Measurements from ENCODE around the gene FCN3. TPM values are rescaled to one million over a fixed set of nuclear protein-coding genes. Genes with fewer than 3 reads are reported as not detected.
A peak's percentile ranks its signal among the peaks of the same experiment; 100 is the strongest.

Gene FCN3
- total RNA-seq, 2 donors from 2014 or later: 14.2 to 24.5 TPM

GRCh38 chr1:27349784-27350662 lies 24.6 kb downstream of the FCN3 start:
- peak; percentile 75 for DNase-seq
- ATAC-seq: peak; percentile 80 to 83
- intact Hi-C loops (cut with DNase I): loop anchor here in 1 of 2 donors (5.0 kb wide), 1 partner anchor 48 kb away; no protein-coding TSS in a partner anchor

DNA sequence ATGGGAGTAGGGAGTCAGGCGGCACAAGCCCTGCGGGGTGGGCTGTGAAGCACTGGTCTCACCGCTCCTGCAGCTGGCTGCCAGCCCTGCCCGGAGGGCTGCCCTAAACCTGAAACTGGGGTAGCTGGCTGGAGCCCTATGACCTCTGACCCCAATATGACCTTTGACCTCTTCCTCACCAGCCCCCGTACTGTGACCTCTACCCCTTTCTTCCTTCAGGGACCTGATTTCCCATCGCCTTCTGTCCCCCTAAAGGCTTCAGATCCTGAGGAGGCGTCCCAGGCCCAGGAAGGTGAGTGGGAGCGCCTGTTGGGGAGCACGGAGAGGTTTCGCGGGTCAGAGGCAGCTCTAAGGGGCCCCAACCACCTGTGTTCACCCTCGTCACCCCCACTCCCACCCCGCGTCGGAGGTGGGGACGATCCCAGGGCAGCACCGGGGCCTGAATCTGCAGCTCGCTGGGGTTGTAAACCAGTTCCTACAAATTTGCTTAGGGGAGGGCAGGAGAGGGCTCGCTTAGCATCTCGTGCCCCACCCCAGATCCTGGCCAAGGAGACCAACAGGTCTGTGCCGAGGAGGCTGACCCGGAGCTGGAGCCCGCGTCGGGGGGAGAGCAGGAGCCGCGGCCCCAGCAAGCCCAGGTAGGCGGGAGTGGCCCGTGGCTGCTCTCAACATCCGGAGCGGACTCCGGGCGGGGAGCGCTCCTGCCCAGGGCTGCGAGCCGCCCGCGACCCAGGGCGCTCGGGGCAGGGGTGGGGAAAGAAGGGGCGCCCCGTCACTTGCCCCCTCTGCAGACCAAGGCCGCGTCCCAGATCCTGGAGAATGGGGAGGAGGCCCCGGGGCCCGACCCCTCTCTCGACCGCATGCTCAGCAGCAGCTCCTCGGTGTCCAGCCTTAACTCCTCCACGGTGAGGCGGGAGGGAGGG lies 25.5 kb downstream of the FCN3 start:
- ATAC-seq (peak; percentile 42 to 56), DNase-seq (no peak)
- intact Hi-C loops (cut with DNase I): loop anchor here in 1 of 2 donors (5.0 kb wide), 1 partner anchor 47 kb away; no protein-coding TSS in a partner anchor

- no peak for DNase-seq
- intact Hi-C loops (cut with DNase I): loop anchor here in 1 of 2 donors (5.0 kb wide), 1 partner anchor 45 kb away; no protein-coding TSS in a partner anchor
- no peak for ATAC-seq
Observed at GRCh38 chr1:27346991-27347624, 27.5 kb downstream of the FCN3 start.

DNA sequence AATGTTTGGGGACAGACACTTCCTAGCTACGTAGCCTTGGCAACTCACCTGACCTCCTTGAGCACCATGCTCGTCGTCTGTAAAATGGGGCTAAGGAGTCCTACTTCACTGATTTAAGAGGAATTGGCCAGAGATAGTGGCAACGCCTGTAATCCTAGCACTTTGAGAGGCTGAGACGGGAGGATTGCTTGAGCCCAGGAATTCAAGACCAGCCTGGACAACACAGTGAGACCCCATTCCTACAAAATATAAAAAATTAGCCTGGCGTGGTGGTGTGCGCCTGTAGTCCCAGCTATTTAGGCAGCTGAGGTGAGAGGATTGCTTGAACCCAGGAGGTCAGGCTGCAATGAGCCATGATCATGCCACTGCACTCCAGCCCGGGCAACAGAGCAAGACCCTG lies 28.3 kb downstream of the FCN3 start:
- DNase-seq: no peak
- intact Hi-C loops (cut with DNase I): loop anchor here in 1 of 2 donors (5.0 kb wide), 1 partner anchor 44 kb away; no protein-coding TSS in a partner anchor
- no peak for ATAC-seq

DNA sequence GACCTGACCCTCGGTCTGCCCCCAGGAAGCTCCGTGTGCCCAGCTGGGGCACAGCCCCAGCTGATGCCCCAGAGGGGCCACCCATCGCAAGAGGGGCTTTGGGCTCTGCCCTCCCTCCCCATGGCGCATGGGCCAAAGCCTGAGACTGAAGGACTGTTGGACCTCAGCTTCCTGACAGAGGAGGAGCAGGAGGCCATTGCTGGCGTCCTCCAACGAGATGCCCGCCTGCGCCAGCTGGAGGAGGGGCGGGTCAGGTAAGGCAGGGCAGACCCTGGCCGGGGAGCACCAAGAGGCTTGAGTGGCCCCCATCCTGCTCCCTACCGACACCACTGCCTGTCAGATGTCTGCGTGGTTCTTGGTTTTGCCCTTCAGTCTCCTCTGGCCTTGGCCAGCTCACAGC lies 29.4 kb downstream of the FCN3 start:
- intact Hi-C loops (cut with DNase I): loop anchor here in 1 of 2 donors (5.0 kb wide), 1 partner anchor 43 kb away; no protein-coding TSS in a partner anchor
- ATAC-seq (no peak), DNase-seq (no peak)

DNA sequence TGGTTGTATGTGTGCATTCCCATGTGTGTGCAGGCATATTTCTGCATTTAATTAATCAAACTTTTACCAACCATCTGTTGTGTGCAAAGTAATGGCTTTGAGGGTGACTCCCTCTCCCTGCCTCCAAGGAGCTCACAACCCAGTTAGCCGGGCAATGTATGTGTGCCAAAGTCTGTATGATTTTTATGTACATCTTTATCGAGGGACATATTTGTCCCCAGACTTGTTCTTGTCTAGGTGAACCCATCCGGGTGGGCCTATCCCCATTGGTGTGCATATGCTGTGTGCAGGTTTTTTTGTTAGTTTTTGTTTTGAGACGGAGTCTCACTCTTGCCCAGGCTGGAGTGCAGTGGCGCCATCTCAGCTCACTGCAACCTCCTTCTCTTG lies 31.0 kb downstream of the FCN3 start:
- ATAC-seq (no peak), DNase-seq (no peak)
- intact Hi-C loops (cut with DNase I): no loop called here

DNA sequence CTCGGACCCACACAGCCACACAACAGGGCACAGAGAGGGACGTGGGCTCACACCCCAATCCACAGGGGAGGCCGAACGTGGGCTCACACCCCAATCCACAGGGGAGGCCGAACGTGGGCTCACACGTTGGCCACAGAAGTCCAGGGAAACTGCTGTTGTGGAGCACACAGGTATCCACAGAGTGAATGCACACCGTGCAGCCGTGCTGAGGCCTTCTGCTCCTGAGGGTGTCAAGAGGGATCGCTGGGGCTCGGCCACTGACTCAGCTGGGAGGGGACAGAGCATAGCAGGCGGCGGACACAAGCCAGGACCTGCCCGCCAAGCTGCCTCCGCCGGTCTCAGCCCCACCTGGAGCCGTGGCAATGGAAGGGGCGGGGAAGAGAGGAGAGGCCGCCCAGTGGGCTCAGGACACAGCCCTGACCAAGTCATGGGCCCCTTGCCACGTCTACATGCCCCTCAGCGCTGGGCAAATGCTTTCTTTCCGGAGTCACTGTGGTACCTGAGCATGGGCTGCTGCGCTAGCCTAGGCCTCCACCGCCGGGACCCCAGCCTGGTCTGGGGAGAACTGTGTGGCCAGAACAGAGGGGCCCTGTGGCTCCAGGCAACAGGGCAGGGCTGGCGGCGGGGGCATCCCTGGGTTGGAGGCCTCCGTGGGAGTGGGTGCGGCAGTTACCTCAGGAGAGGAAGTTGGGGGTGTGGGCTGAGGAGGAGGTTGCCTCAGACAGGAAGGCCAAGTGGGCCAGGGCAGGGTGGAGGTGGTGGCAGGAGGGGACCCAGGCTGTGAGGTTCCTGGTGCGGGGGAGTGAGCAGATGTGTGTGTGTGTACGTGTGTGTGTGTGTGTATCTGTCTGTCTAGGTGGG lies 31.6 kb downstream of the FCN3 start:
- ATAC-seq (peak; percentile 27 to 59), DNase-seq (no peak)
- intact Hi-C loops (cut with DNase I): no loop called here

- peak in 1 of 2 donors; percentile 6 for ATAC-seq
- intact Hi-C loops (cut with DNase I): no loop called here
- no peak for DNase-seq
Observed at GRCh38 chr1:27342391-27342777, 32.2 kb downstream of the FCN3 start.

- ATAC-seq: peak; percentile 68 to 70
- intact Hi-C loops (cut with DNase I): no loop called here
- no peak for DNase-seq
Observed at GRCh38 chr1:27341525-27342252, 32.9 kb downstream of the FCN3 start, which contains the start of gene SYTL1. SYTL1 (plus strand) TSS chr1:27342022; CDS start chr1:27345335, 3,313 bp downstream.

GRCh38 chr1:27339213-27339612 lies 35.4 kb downstream of the FCN3 start:
- ATAC-seq (no peak), DNase-seq (no peak)
- intact Hi-C loops (cut with DNase I): no loop called here

GRCh38 chr1:27338751-27339150 lies 35.9 kb downstream of the FCN3 start:
- DNase-seq (no peak), ATAC-seq (no peak)
- intact Hi-C loops (cut with DNase I): no loop called here

- intact Hi-C loops (cut with DNase I): no loop called here
- ATAC-seq (no peak), DNase-seq (no peak)
Observed at GRCh38 chr1:27336756-27337155, 37.9 kb downstream of the FCN3 start.

DNA sequence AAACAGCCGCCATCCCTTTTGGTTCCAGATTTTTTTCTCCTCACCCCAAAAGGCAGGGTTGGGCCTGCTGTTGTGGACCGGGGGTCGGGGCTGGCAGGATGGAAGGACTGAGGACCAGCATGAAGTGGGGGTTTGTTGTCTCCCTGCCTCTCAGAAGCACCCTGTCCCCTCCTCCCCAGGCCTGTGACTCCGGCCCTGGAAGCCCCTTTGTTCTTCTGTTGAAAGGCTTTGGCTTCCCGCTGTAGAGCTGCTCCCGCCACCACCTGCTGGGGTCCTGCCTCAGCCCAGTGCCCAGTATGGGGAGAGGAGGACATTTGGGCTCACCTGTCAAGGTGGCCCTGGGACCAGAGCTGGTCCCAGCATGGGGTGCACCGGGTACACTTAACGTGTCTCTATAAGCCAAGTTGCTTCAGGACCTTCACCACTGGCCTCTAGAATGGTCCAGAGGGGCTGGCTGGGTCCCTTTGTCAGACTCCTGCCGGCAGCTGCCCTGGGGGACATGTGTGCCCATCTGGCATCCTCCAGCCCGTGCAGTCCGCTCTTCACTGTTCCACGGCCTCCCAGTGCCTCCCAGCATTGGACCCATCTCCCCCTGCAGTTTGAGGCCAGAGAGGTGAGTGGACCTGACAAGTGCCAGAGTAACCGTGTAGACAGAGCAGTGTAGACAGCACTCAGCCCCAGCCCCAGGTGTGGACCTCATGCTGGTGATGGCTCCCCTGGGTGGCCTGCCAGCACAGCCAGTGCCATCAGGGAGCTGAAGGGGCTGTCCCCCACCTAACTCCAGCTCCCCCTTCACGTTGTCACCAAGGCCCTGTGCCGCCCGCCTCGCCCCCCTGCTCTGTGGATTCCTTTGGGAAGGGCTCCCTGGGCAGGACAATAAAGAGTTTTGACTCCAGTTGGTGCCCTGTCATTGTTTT lies 38.9 kb downstream of the FCN3 start:
- no peak for ATAC-seq
- no peak for DNase-seq
- intact Hi-C loops (cut with DNase I): no loop called here

DNA sequence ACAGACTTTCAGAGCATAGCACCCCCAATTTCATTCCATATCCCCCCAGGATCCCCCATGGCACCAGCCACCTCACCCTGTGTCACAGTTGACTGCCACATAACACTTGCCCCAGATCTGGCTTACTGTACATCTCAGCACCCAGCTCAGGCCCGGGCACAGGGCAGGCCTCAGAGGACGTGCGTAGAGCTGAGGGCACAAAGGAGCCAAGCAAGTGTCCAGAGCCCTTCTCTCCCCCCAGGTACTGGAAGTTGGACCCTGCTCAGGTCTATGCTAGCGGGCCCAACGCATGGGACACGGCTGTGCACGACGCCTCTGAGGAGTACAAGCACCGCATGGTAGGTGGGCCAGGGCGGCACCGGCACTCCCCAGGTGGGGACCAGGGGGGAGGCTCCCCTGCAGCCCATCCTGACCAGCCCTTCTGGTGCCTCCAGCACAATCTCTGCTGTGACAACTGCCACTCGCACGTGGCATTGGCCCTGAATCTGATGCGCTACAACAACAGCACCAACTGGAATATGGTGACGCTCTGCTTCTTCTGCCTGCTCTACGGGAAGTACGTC lies 40.8 kb downstream of the FCN3 start:
- intact Hi-C loops (cut with DNase I): no loop called here
- ATAC-seq: no peak
- no peak for DNase-seq

GRCh38 chr1:27332536-27333281 lies 41.9 kb downstream of the FCN3 start:
- intact Hi-C loops (cut with DNase I): no loop called here
- DNase-seq: peak; percentile 61
- peak; percentile 62 to 74 for ATAC-seq

GRCh38 chr1:27331922-27332321 lies 42.7 kb downstream of the FCN3 start:
- no peak for DNase-seq
- peak in 1 of 2 donors; percentile 29 for ATAC-seq
- intact Hi-C loops (cut with DNase I): no loop called here
